NCI-H2107 treated with DMSO at 0.1 percent for 48 hours (cell line): ENCODE data around the gene RASGRF1.

Experiments used
- DNase-seq: peaks from one replicate; lab custom pipeline; 2025; ENCODE audit not compliant: unreplicated experiment; lab: John Stamatoyannopoulos, UW

The RASGRF1 gene

DNA sequence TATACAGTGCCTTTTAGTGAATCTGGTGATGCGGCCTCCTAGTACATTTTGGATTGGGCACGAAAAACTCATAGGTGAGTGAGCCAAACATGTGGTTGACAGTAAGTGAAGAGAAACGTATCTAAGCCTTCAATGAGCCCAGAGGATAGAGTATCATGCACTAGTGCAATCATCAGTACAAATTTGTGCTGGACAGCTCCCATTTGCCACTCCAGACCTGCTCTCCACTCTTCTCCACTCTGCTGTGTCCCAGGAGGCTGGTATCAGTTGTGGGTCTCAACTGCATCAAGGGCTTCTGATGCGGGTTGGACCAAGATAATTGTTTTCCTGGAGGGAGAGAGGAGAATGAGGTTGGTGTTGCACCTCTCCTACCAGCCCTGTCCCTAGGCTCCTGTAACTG, 9.1 kb upstream of the RASGRF1 start:
- no peak for DNase-seq

DNA sequence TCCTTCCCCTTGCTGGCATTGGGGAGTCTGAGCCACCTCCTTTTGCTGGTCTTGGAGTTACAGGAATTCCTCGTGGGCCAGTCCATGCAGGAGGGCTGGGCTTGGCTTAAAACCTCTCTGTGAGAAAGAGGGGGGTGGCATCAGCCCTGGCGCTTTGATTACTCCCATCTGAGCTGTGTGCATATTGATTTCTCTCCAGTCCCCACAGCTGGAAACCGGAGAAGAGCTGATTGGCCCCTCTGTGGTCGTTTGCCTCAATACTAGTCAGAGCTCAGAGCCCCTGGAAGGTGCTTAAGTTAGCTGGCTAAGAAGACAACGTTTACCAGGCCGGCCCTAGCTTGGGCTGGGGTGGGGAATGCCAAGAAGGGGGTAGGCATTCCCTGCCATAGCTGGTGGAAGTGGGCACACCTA, 4.0 kb upstream of the RASGRF1 start:
- no peak for DNase-seq

DNA sequence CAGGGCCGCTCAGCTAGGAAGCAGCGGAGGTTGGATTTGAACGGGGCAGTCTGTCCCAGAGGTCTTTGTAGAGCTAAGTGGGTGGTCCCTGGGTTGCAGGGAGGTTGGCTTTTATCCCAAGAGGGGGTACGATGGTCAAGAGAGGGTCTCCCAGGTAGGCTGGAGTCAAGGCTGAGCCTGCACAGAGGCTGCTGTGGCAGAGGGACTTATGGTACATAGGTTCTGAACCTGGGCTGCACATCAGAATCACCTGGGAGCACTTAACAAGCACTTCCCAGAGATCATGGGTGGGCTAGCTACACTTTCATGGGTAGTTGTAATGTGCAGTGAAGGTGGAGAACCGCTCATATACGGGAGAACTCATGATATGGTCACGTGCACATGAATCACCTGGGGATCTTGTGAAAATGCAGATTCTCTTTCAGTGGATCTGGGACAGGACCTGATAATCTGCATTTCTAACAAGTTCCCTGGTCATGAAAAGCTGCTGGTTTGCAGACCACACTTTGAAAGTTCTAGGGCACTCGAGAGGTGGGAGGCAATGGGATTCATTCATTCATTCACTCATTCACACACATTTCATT, 2.9 kb upstream of the RASGRF1 start:
- no peak for DNase-seq

DNA sequence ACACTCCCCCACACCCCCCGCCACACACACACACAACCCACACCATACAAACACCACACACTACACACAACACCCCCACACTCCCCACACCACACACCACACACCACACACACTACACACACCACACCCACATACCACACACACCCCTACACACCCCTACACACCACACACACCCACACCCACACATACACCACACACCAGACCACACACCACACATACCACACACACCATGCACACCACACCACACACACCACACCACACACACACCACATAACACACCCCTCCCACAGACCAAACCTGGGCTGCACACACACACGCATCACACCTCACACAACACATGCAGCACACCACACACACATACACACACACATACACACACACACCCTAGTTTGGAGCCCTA, 1.8 kb upstream of the RASGRF1 start:
- DNase-seq: no peak

DNA sequence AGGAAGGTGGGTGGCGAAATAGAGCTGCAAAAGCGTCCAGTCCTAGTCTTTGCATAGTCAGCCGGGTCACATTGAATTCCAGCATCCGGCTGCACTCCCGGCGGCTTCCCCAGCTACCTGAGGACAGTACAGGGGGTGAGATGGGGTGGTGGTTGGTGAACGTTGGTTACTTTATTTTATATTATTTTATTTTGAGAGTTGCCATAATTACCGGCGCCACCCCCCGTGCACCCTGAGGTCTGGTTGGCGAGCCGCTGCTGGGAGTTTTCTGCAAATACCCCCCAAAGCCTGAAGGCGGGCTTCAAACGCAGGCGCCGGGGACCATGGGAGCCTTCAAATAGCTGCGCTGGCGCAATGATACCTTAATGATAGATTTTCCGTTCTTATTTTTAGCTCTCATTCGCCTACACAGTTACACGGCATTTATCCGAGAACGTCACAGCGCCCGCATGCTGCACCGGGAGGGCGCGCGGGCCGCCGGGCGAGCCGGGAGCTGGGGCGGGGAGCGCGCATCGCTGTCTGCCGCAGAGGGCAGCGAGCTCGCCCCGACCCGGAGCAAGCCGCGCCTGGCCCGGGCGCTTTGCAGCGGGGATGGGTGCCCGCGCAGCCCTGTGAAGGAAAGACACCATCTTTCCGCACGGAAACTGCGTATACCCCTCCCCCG, 756 bp upstream of the RASGRF1 start:
- no peak for DNase-seq

DNA sequence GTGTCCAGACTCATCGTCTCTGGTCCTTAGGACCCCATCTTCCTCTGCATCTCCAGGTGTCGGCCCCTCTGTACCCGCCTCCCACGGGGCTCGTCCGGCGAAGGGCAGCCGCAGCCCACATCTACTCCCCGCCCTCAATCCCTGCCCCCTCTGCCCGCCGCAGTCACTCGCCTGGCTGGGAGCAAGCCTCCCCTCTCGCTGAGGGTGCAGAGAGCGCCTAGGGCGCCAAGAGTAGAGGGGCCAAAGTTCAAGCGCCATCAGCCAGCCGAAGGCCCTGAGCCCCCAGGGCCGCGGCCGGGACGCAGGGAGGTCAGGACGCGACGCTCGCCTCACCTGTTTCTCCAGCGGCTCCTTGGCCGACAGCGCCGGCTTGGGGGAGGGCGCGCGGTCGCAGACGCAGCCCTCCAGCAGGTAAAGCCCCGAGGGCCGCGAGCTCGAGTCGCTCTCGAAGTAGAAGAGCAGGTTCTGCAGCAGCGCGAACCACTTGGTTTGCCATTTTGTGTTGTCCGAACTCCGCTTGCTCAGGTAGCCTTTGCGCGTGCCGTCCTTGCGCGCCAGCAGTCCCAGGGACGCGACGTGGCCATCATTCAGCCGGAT, 592 bp downstream of the RASGRF1 start:
- DNase-seq: no peak

DNA sequence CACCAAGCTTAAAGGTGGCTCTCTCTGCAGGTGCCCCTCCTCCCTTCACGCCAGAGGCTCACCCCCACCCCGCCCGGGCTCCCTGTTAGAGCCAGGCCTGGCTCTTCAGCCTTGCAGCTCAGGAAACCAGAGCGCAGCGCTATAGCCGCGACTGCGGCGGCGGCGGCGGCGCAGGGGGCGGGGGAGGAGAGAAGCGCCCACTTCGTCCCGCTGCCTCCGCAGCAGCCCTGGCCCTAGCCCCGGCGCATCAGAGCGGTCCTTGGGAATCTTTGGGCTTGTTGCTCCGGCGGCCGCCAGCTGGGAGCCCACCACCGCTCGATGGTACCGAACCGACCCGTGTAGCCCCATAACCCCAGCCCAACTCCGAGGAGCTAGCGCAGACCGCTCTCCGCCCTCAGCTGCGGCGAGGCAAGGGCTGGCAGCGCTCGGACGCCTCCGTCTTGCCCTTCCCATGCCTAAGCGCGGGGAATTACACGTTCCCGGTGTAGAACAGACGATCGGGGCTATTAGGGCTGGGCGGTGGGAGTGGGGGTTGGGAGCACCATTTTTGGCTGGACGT, 1.2 kb downstream of the RASGRF1 start:
- no peak for DNase-seq

DNA sequence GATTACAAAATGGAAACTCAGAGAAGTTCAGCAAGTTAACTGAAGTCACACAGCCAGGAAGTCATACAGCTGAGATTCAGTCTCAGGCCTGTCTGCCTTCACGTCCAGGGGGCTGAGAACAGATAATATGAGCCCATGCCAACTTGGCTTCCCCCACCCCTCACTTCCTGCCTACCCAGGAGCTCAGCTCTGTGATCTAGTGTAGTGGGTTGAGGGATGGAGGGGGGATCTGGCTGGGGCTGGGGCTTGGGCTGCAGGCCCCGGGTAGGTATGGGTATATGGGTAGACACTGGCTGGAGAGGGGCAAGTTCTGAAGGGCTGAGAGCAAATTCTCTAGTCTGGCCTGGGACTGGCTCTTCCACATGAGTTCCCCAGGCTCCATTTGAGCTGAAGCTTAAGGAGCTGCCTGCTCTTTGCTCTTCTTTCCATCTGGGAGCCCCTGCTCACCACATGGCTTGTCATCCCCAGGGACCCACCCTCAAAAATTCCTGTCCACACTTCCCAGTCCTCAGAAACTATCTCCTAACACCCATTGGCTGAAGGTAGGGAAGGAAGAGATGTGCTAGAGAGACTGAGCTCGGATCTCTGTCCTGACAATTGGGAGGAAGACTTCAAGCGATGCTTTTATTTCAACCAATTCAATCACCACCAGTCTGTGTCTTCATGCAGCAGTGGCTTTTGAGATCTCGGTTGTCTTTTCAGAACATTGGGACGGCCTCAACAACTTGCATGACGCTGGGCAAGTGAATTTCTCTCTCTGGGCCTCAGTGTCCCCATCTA, 2.0 kb downstream of the RASGRF1 start:
- DNase-seq: no peak

DNA sequence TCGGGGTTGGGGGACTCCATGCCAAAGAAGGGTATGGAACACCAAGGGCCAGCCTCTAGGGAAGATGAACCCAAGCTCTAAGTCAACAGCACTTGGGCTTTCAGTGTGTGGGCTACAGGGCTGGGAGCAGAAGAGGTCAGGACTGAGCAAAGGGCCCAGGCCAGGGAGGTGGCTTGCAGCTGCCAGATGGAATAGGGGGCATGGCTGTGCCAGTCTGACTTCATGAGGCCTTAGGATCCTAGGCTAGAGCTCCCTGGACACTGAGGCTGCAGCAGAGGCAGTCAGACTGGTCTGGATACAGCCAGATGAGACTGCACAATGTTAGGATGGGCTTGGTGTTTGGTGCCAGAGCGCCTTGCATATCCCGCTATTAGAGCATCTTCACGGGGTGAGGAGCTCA, 3.8 kb downstream of the RASGRF1 start:
- DNase-seq: no peak

DNA sequence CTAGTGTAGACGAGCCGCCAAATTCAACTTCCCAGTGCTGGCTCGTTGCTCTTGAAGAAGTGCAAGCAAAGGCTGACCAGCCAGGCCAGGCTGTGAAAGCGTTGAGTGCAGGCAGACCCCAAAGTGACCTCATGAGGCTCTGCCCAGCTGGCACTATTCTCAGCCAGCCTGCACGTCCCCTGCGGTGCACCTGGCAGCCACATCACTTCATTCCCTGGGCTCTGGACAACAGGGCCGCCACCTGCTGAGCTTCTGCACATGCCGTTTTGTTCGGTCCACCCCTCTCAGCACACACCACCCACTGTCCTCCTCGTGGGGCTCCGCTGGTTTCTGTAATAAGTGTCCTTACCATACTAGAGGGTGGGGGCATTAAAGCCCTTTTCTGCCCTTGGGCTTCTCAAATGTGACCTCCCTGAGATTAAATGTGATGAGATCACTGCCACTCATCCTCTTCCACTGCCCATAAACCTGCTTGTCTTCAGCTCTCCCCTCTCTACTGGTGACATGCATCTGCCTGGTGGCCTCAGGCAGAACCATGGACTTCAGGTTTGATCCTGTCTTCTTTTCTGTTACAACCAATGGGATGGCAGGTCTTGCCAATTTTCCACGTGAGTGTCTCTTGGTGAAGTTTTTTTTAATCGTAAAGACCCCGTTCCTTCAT, 6.1 kb downstream of the RASGRF1 start:
- DNase-seq: no peak

DNA sequence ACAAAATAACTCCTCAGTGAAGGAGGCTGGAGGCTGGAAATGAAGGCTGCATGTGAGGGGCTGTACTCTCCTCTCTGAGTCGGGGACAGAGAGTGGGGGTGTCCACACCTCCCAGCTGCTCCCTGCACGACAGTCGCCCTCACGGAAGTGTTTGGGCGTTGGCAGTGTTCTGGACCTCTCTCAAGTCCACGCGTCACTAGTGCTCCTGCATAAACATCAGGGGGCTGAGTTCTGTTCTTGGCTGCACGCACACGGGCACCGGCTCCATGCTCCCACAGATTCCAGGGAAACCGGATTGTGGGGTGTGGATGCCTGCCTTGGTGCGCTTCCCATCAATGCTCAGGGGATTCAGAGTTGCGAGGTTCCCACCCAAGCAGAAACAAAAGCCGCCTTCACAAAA, 7.4 kb downstream of the RASGRF1 start:
- DNase-seq: no peak

DNA sequence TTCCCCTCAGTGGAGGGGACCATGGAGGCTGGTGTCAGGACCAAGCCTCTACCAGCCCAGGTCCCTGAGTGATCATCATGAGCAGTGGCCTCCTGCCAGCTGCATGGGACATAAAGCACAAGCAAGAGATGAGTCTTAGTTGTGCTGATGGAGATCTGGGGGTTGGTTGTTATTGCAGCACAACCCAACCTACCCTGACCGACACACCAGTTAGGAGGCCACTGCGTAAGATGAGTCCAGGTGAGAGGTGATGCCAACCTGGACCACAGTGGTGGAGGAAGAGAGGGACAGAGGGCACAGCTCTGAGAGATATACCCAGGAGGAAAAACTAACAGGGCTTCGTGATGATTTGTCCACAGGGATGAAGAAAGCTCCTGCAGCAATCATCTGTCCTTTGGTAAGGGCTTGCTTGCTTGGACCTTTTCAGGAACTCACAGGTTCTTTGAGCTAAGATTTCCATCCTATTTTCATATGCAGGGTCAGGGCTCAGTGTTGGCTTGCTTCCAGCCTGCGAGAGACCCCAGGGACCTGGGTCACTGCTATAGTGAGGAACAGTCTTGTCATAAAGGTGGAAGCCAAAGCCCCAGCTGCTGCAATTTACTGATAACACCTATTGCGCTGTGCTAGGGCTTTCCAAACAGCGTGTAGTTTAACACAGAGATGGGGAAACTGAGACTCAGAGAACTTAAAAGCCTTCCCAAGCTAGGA, 8.1 kb downstream of the RASGRF1 start:
- no peak for DNase-seq

DNA sequence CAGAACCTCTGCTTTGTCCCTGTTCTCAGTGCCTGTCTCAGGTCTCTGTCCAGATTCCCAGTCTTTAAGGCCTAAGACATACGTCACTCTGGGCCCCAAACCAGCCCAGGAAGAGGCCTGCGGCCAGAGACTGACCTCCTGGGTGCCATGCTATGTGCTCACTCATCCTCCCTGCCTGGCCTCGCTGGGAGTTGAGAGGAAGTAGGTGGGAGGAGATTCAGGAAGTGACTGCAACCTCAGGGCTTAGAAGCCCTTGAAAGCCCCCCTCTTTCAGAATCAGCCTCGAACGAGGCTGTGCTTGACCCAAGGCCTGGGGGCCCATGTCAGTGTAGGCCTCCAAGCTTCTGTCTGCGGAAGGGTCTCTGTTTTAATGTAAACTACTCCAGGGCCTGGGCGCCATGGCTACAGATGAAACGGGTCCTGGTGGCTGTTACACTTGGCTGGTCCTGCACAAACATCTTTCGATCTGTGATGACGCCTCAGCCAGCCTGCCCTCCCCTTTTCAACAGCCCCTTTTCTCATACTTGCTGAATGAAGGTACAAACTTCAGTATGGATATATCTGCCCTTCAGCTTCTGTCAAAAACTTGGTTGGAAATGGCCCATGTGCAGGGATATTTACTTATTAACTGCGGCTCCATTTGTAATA, 11.7 kb downstream of the RASGRF1 start:
- no peak for DNase-seq

DNA sequence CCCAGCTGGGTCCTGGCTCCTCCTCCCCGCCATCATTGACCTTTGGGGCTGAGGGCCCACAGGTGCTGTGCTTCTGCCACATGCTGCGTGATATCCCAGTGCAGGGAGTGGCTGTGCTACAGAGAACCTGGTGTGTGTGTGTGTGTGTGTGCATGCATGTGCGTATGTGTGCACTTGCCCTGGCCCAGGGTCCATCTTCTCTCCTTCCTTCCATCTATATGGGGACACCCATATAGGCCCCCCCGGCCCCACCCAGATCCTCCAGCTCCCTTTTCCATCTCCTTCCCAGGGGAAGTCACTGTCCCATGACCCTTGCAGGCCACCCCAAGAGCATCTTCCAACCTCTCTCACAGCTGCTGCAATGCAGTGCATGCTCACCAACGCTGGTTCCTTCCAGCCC, 12.6 kb downstream of the RASGRF1 start:
- no peak for DNase-seq

DNA sequence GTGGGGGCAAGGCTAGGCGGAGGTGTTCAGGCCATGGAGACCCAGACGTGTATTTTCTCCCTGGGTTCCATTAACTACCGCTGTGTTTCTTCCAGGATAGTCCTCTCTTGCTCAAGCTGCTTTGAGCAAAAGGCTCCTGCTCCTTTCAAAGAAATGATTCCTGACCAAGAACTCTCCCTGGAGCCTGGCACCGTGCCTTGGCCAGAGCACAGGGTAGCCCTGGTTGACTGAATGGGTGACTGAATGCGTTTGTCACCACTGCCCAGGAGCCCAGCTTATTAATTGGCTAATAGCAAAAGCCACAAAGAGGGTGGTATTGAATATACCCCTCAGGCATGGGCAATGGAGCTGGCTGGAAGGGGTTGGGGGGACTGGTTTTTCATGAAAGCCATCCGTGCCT, 13.9 kb downstream of the RASGRF1 start:
- no peak for DNase-seq

DNA sequence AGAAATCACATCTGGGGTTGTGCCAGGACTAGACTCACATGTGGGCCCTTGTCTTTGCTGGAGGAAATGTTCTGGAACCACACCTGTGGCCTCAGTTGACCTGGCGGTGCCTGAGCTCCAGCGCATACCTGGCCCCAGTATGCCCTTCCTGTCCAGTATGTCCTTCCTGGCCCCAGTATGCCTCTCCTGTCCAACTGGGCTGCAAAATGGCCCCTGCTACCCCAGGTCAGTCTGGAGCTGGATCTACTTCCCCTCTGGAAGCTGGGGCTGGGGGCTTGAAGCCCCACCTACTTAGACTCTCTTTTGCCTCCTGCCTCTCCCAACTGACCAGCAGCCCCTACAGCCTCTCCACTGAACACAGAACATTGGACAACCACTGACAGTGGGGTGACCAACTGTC, 15.3 kb downstream of the RASGRF1 start:
- DNase-seq: no peak

DNA sequence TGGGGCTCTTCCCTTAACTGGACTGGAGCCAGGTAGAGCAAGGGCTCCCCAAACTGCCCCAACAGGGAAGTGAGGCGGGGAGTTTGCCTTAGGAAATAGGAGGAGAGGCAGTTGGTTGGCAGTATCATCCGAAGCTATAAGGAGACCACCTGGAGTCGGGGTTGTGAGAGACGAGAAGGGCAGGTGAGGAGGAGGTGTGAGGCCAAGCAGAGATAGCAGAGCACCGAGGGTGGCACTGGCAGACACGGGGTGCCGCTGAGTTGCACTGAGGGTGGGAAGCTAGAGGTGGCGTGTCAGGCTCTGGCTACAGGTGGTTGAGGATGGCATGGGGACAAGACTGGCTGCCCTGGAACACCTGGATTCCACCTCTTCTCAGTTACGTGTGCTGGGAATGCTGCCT, 17.2 kb downstream of the RASGRF1 start:
- no peak for DNase-seq

DNA sequence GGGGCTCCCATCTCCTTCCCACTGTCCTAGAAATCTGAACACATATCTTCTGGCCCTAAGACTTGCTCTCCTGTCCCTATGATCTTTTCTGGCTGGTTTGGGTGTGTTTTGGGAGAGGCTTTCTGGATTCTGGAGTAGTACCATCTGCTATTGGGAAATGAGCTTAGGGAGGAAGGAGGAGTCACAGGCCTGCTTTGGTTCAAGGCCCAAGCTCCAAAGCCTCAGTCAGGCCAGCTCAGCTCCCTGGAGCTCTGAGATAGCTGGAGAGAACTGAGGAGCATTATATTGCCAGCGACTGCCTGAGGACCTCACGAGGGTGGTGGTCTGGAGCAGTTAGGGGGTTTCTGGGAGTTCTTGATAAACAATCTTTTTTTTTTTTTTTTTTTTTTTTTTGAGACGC, 18.7 kb downstream of the RASGRF1 start:
- DNase-seq: no peak

DNA sequence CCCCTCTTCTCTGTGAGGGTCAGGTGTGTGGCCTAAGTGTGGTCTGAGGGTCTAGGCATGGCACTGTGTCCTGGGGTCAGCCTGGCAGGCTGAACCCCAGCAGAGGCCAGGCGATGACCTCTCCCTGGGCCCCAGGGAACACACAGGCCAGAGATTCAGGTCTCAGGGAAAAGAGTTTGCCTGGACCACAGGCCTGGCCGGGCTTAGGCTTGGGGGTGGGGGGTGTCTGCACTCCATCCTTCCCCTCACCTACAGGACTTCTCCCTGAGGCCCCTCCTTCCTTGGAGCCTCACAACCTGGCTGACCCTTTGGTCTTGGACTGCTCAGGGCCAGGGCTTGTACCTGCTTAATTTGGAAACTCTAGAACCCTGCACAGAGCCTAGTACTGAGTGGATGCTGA, 21.8 kb downstream of the RASGRF1 start:
- DNase-seq: no peak

DNA sequence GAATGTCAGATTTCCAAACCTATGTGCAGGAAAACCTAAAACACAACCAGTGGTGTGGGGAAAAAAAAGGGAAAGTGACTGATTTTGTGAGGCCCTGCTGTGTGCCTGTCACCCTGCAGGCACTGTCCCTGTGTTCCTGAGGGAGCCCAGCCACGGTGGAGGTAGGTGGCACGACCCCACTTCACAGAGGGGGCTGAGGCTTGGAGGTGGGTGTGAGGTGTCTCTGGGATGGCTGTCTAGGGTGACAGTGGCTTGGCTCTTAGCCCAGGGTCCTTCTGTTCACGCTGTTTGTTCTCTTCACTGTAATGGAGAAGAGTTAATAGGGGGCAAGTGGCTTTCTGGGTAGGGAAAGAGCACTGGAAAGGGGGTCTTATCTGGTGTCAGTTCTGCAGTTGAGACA, 22.6 kb downstream of the RASGRF1 start:
- no peak for DNase-seq
